Lung (tissue), 12 donors: ENCODE measurements around the gene PDE8A. TPM values are rescaled to one million over a fixed set of nuclear protein-coding genes. Genes with fewer than 3 reads are reported as not detected.
A peak's percentile ranks its signal among the peaks of the same experiment; 100 is the strongest.

ENCODE experiments used
- ATAC-seq: fragments of 200-7000 bp; cut with Tn5 transposase; one replicate; pipeline ENCODE4 v1.9.1; 2020; ENCODE audit warnings: moderate number of reproducible peaks; ENCODE audit not compliant: insufficient read depth, low FRiP score
- DNase-seq, 3 donors: peaks; one replicate each; pipeline ENCODE4 v3.0.0-alpha.2; 2013 to 2017
- H3K27ac ChIP-seq, 2 donors: one replicate each; pipeline ENCODE4 v1.5.1; 2013; ENCODE audit warnings: mild to moderate bottlenecking in 2 of 2, moderate library complexity in 2 of 2, control low read depth in 1 of 2, inconsistent platforms in 1 of 2, low read depth in 1 of 2, low read length in 1 of 2
- H3K27me3 ChIP-seq, 3 donors: one replicate each; pipeline ENCODE4 v1.5.1; 2013; ENCODE audit warnings: low read length in 2 of 3; ENCODE audit not compliant: control insufficient read depth in 3 of 3, insufficient read depth in 3 of 3
- H3K36me3 ChIP-seq, 4 donors: one replicate each; pipeline ENCODE4 v1.5.1; 2013; ENCODE audit warnings: low read length in 4 of 4, mild to moderate bottlenecking in 1 of 4, moderate library complexity in 1 of 4; ENCODE audit not compliant: control insufficient read depth in 4 of 4, insufficient read depth in 4 of 4
- H3K4me1 ChIP-seq, 5 donors: one replicate each; pipeline ENCODE4 v1.5.1; 2013; ENCODE audit warnings: low read length in 5 of 5, mild to moderate bottlenecking in 2 of 5, moderate library complexity in 1 of 5; ENCODE audit not compliant: control insufficient read depth in 5 of 5, insufficient read depth in 5 of 5
- H3K4me3 ChIP-seq: one replicate; pipeline ENCODE4 v1.5.1; 2013; ENCODE audit warnings: mild to moderate bottlenecking, control low read depth, moderate library complexity
- H3K9ac ChIP-seq, 2 donors: one replicate each; pipeline ENCODE4 v1.5.1; 2013; ENCODE audit warnings: low read length in 2 of 2, control low read depth in 1 of 2; ENCODE audit not compliant: insufficient read depth in 1 of 2
- H3K9me3 ChIP-seq, 4 donors: one replicate each; pipeline ENCODE4 v1.5.1; 2013; ENCODE audit warnings: low read length in 3 of 4, mild to moderate bottlenecking in 1 of 4, moderate library complexity in 1 of 4; ENCODE audit not compliant: control insufficient read depth in 4 of 4, insufficient read depth in 3 of 4
- WGBS, 2 donors: extraction: QIAGEN DNeasy Blood & Tissue Kit; methylation state at CpG; one replicate each; pipeline ENCODE4 v1.1.7; 2013; 5-methylcytosine and 5-hydroxymethylcytosine counted together
- polyA plus RNA-seq, 2 donors: library from polyadenylated mRNA; stranded (reverse); fragments of 200-250 nt; gene quantifications; one replicate each; pipeline ENCODE4 v1.2.1, GENCODE V29; 2013
- total RNA-seq, 2 donors: library from RNA; depleted of rRNA in 1 of 2; stranded (reverse); fragments of >200 nt in 1 of 2; gene quantifications; one replicate each; pipeline ENCODE4 v1.2.1, GENCODE V29; 2014 to 2021
- TF ChIP-seq, protein P1 (sequence below): IDR thresholded peaks from 2 replicates; pipeline ENCODE4 v1.5.1; 2012; ENCODE audit warnings: mild to moderate bottlenecking; ENCODE audit errors: control extremely low read depth, extremely low read depth
- donor health status: control.
- donor health status: control.
- donor health status: Bipolar disorder and iron deficiency.
- donor health status: healthy.
- donor health status: DM: yes; HTN: yes; CAD: no.

Gene PDE8A
- total and polyA plus RNA-seq, 4 donors = 13.7 to 87.7 (median 33.5) TPM

DNA sequence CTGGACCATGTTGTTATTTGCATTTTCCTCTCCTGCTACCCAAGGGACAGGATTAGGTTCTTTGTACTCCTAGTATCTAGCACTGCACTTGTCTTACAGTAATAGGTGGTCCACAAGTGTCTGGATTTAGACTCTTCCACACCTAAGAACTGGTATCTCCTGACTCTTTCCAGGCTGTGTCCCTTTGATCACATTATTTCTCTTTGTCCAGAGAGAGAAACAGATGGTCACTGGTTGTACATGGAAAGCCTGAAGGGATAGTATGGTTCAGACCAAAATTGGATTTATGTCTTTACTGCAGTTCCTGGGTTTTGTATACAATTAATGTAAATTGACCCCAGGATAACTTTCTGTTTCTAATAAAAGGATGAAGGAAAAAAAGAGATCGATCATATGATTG, 64.0 kb downstream of the PDE8A start:
- H3K27me3 ChIP-seq = no peaks in the 10 kb centered on the region
- H3K9ac ChIP-seq = no peak overlapping the region
- H3K36me3 ChIP-seq = no peaks in the 10 kb centered on the region
- H3K4me3 ChIP-seq = no peak overlapping the region
- H3K27ac ChIP-seq = no peak overlapping the region
- WGBS, 2 donors = 67 to 78% methylated on average over 1 of the region's 1 CpG
- no peaks in the 10 kb centered on the region for H3K9me3 ChIP-seq
- H3K4me1 ChIP-seq = peaks cover 0 to 11% (median 5%) of the 10 kb centered on the region in 5 donors
- ATAC-seq (no peak), DNase-seq (no peak)
- TF ChIP-seq, protein P1, sequence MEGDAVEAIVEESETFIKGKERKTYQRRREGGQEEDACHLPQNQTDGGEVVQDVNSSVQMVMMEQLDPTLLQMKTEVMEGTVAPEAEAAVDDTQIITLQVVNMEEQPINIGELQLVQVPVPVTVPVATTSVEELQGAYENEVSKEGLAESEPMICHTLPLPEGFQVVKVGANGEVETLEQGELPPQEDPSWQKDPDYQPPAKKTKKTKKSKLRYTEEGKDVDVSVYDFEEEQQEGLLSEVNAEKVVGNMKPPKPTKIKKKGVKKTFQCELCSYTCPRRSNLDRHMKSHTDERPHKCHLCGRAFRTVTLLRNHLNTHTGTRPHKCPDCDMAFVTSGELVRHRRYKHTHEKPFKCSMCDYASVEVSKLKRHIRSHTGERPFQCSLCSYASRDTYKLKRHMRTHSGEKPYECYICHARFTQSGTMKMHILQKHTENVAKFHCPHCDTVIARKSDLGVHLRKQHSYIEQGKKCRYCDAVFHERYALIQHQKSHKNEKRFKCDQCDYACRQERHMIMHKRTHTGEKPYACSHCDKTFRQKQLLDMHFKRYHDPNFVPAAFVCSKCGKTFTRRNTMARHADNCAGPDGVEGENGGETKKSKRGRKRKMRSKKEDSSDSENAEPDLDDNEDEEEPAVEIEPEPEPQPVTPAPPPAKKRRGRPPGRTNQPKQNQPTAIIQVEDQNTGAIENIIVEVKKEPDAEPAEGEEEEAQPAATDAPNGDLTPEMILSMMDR = no peak

DNA sequence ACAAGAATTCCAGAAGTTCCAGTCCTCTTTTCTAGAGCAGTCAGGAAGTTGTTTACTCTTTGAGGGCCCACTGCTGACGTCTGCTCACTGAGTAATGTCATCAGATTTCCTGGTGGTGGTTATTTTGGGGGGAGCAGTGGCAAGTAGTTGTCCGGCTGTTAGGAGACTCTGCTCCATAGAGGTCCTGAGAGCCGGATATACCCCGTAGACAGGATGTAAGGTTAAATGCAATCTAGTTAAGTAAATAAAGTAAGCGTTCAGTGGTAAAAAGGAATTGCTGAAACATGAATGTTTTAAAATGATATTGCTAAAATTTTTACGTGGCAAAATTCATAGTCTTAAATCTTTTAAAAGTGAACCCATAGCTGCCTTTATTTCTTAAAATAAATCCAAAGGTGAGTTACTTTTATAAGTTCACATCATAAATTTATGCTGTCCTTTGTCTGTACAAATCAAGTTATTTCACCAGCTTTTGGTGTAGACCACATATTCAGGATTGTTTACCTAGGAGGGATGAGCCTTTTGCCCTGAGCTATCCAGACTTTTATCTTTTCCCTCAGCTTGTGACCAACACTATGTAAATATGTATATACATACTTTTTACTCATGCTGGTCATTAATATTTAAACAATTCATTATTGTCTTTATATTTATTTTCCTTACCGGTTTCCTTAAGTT, 65.8 kb downstream of the PDE8A start:
- Histone ChIP-seq H3K9ac (no peak overlapping the region), H3K4me1 (peaks cover 0 to 11% (median 4%) of the 10 kb centered on the region in 5 donors), H3K9me3 (no peaks in the 10 kb centered on the region), H3K27me3 (no peaks in the 10 kb centered on the region), H3K4me3 (no peak overlapping the region), H3K36me3 (no peaks in the 10 kb centered on the region), H3K27ac (peak overlapping the region in 1 of 2 donors; percentile 70)
- ATAC-seq (no peak), DNase-seq (peak; percentile 69 to 86 (median 80))
- 9 to 16% methylated on average over 7 of the region's 7 CpGs for WGBS, 2 donors
- TF ChIP-seq, protein P1 = no peak

DNA sequence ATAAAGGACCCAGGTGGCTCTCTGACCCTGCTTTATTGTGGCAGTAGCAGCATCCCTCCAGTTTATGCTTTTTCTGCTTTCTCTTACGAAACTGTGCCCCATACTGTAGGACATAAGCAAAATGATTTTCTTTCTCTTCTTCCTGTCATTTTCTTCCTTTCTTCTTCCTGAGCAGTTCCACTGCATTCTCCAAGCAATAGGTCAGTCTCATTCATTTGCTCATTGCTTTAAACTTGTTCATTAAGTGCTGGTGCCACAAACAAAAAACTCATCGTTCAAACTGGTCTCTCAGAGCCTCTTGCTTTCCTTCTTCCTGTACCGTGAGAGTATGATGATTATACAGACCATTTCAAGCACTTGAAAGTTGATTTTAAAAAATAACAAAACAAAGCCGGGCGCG, 66.8 kb downstream of the PDE8A start:
- Histone ChIP-seq H3K9me3 (no peaks in the 10 kb centered on the region), H3K4me3 (no peak overlapping the region), H3K9ac (no peak overlapping the region), H3K27ac (no peak overlapping the region), H3K36me3 (no peaks in the 10 kb centered on the region), H3K27me3 (no peaks in the 10 kb centered on the region), H3K4me1 (peaks cover 0 to 11% (median 4%) of the 10 kb centered on the region in 5 donors)
- TF ChIP-seq, protein P1 = no peak
- 52 to 67% methylated on average over 6 of the region's 6 CpGs for WGBS, 2 donors
- DNase-seq = no peak
- no peak for ATAC-seq

DNA sequence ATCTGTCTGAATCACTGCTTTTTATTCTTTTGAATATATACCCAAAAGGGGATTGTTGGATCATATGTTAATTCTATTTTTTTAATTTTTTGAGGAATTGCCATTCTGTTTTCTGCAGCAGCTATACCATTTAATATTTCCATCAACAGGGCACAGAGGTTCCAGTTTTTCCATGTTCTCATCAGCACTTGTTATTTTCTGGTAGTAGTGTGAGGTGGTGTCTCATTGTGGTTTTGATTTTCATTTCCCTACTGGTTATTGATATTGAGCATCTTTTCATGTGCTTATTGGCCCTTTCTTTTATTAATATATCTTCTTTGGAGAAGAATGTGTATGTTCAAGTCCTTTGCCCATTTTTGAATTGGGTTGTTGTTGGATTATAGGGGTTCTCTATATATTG, 68.1 kb downstream of the PDE8A start:
- no peak for ATAC-seq
- DNase-seq = no peak

More for the DNA sequence above, 68.1 kb downstream of the PDE8A start:
- Histone ChIP-seq H3K27ac (no peak overlapping the region), H3K27me3 (no peaks in the 10 kb centered on the region), H3K4me1 (peaks cover 0 to 11% (median 4%) of the 10 kb centered on the region in 5 donors), H3K4me3 (no peak overlapping the region), H3K9ac (no peak overlapping the region), H3K36me3 (no peaks in the 10 kb centered on the region), H3K9me3 (no peaks in the 10 kb centered on the region)
- TF ChIP-seq, protein P1 = no peak
